GM19455 (cell line): ENCODE measurements around the gene AGAP1.

Source experiments
- ATAC-seq: cut with Tn5 transposase; IDR thresholded peaks from one replicate; pipeline ENCODE4 v1.9.1; 2021; ENCODE audit not compliant: unreplicated experiment

AGAP1 gene

GRCh38 chr2:235857598-235857997 is 363.8 kb downstream of the AGAP1 start:
- no peak for ATAC-seq

- ATAC-seq, result no peak
Measured at GRCh38 chr2:235858881-235859280, 365.0 kb downstream of the AGAP1 start.

GRCh38 chr2:235859651-235860050 is 365.8 kb downstream of the AGAP1 start:
- ATAC-seq, result no peak

DNA sequence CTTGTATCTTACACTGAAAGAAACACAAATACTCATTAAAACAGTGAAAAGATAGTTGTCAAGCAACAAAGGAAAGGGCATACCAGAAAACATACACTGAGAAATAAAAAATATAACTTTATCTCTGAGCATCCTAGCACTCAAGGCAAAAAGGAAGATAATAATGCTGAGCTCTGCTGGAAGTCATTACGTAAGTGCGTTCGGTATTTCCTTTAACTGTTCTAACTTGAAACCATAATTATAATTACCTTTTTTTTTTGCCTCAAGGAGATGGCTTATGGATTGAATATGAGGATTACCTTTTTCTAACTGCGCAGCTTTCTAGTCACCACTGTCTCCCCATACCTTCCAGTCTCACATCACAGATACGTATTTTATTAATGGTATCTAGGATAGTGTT is 366.3 kb downstream of the AGAP1 start:
- no peak for ATAC-seq

DNA sequence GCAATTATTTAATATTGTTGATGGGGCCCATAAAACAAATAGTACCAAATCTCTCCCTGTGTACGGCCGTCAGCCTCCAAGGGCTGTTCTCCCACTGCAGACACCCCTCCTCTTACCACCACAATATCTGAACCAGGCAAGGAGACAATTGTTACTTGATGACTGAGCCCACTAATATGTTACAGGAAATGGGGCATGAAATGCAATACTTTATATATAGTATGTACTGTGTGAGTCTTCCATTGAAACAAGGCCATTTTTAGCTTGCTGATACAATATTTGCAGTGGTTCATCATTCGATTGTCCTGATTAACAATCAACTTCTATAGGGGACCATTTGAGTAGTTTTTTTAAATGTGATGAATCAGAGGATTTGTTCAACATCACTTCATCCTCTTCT is 367.0 kb downstream of the AGAP1 start:
- ATAC-seq, result no peak

- no peak for ATAC-seq
Measured at GRCh38 chr2:235861383-235861782, 367.5 kb downstream of the AGAP1 start.

DNA sequence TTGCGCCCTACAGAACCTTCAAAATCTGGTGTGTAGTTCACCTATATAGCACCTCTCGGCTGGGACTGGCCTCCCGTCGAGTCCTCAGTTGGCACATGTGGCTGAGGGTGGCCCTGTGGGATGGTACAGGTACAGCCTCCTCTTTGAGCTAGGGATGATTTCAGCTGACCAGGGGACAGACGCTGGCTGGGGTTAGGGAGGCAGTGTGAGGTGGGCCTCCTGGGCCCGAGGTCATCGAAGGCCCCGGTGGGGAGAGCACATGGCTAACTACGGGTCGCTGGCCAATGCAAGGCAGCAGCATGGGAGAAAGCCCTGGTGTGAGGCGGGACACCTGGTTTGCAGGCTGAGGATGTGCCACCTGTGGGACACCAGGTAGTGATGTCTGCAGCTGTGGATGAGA is 369.6 kb downstream of the AGAP1 start:
- no peak for ATAC-seq

DNA sequence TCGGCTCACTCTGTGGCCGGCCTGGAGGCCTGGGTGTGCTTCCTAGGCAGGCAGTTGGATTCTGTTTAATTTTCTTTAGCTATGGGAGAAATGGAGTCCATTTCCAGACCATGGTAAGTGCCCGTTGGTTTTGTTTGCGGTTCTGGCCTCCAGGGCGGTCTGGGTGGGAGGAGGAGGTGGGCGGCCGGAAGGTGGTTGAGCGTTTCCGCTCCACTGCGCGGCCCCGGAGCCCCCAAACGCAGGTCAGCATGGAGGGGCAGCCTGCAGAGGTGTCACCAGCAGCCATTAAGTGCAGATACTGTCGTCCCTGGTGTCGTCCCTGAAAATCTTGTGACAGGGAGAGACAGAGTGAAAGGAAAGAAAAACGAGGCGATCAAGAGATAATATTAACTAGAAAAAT is 370.5 kb downstream of the AGAP1 start:
- no peak for ATAC-seq

GRCh38 chr2:235864733-235865515 is 371.1 kb downstream of the AGAP1 start:
- no peak for ATAC-seq

DNA sequence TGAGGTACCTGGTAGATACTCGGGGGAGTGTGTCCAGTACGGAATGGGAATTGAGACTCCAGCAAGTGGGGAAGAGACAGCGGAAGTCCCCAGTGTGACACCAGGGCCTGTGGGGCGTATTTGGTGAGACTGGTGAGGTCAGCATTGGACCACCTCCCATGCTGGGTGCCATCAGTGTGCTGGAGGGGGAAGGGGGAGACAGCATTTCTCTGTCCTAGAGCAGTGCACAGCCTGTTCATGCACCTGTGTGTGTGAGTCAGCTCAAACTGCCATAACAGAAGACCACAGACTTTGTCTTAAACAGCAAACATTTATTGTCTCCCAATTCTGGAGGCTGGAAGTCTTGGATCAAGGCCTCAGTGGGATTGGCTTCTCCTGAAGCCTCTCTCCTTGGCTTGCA is 372.5 kb downstream of the AGAP1 start:
- no peak for ATAC-seq

DNA sequence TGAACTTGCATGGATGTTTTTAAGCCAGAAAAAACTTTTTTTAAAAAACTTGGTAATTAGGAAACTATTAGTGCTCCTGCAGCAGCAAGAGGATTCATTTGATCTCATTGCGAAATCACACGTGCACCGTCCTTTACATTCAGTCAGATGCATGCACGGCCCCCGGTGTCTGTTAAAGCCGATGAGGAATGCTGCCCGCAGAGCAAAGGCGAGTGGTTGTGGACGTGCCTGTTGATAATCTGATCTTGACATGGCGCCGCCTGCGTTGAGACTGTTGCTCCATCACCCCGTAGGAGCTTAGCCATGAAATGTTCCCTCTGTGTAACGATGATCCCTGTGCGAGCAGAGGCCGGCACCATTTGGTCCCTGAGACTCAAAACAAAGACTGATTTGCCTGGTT is 374.4 kb downstream of the AGAP1 start:
- ATAC-seq, result no peak

GRCh38 chr2:235868645-235869044 is 374.8 kb downstream of the AGAP1 start:
- ATAC-seq, result no peak

GRCh38 chr2:235870515-235870914 is 376.7 kb downstream of the AGAP1 start:
- no peak for ATAC-seq

- ATAC-seq, result no peak
Measured at GRCh38 chr2:235876099-235876679, 382.3 kb downstream of the AGAP1 start.

DNA sequence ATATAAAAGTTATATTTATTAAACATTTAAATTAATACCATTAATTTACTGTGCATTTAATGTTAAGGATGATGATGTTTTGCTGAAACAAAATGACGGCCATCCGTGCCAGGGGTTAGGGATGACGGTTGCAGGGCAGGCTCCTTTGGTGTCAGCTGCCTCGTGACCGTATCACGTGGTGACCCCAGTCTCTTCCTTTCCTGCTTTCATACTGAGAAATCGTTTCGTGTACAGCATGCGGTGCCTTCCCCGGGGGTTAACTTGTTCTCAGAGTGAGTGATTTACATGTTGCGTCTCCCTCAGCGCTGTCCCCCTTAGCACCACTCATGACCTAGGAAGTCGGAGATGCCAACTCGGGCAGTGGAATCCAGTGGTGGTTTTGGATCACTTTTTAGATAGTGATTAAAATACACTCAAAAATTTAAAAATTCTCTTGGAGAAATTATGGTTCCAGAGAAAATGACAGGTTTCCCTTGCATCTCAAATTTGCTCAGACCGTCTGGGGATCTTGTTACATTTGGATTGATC is 383.5 kb downstream of the AGAP1 start:
- ATAC-seq, result no peak

GRCh38 chr2:235879116-235879515 is 385.3 kb downstream of the AGAP1 start:
- ATAC-seq, result no peak

GRCh38 chr2:235883675-235884074 is 389.8 kb downstream of the AGAP1 start:
- ATAC-seq, result no peak

GRCh38 chr2:235889302-235889630 is 395.4 kb downstream of the AGAP1 start:
- no peak for ATAC-seq

DNA sequence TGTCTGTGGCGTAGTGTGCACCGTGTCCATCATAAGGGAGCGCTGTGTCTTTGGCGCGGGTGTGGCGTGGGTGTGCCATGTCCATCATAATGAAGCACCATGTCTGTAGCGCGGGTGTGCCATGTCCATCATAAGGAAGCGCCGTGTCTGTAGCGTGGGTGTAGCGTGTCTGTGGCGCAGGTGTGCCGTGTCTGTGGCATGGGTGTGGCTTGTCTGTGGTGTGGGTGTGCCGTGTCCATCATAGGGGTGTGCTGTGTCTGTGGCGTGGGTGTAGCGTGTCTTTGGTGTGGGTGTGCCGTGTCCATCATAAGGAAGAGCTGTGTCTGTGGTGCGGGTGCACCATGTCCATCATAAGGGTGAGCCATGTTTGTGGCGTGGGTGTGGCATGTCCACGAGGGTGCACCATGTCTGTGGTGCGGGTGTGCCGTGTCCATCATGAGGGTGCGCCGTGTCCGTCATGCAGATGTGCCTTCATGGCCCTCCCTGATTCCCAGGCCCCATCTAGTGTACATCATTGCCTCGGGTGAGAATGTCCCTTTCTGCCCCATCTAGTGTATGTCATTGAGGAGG is 399.4 kb downstream of the AGAP1 start:
- ATAC-seq, result no peak

DNA sequence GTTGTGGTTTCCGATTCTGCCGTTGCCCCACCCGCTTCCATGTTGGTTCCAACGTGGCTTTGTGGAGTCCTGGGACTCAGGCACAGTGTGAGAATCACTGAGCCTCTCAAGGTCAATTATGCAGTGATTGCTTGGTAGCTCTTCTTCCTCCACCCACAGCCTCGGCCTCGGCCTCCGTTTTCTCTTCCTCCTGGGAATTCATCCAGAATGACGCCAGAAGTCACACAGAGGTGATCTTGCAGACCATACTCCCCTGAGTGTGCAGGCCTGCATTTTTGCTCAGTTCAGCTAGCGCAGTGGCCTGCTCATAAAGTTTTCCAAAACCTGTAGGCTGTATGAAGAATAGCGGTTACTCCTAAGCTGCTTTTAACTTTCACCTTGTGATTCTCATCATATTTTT is 401.0 kb downstream of the AGAP1 start:
- no peak for ATAC-seq

- ATAC-seq, result no peak
Measured at GRCh38 chr2:235896061-235896460, 402.2 kb downstream of the AGAP1 start.

GRCh38 chr2:235897992-235898391 is 404.1 kb downstream of the AGAP1 start:
- no peak for ATAC-seq
